Activated naive CD4-positive, alpha-beta T cell treated with anti-CD3 and anti-CD28 coated beads, Interleukin-2, amount 50 U/mL, for 72 hours (primary cell): ENCODE results near the gene GKN1. TPM values are rescaled to one million over a fixed set of nuclear protein-coding genes. Genes with fewer than 3 reads are reported as not detected.
A peak's percentile ranks its signal among the peaks of the same experiment; 100 is the strongest.

Experiments
- ATAC-seq, 2 donors: fragments of 150-1000 bp; cut with Tn5 transposase; 2 replicates each; pipeline ENCODE4 v1.10.0; 2021; ENCODE audit warnings: mild to moderate bottlenecking in 2 of 2, moderate library complexity in 2 of 2
- DNase-seq, 2 donors: peaks; one replicate each; pipeline ENCODE4 v3.0.0; 2021 to 2022; ENCODE audit warnings: low spot score in 2 of 2
- H3K27ac Mint-ChIP-seq, 2 donors: one replicate each; pipeline ENCODE4 v1.8.0; 2022; ENCODE audit warnings: mild to moderate bottlenecking in 2 of 2, mixed read lengths in 2 of 2
- H3K36me3 Mint-ChIP-seq, 2 donors: one replicate each; pipeline ENCODE4 v1.8.0; 2022; ENCODE audit warnings: mixed read lengths in 2 of 2
- H3K9me3 Mint-ChIP-seq, 2 donors: one replicate each; pipeline ENCODE4 v1.8.0; 2022; ENCODE audit warnings: mixed read lengths in 2 of 2
- total RNA-seq, 2 donors: library from RNA; stranded (reverse); gene quantifications; one replicate each; pipeline ENCODE4 v1.2.3, GENCODE V29; 2022

The GKN1 gene
- total RNA-seq, 2 donors from 2014 or later: not detected

- no peak overlapping the region for H3K27ac Mint-ChIP-seq
- H3K36me3 Mint-ChIP-seq: peaks cover 6 to 7% of the 10 kb centered on the region in 2 donors
- ATAC-seq (peak; percentile 26 to 57), DNase-seq (no peak)
- no peaks in the 10 kb centered on the region for H3K9me3 Mint-ChIP-seq
These were observed 39.7 kb downstream of the GKN1 start for GRCh38 chr2:69013840-69014821.

DNA sequence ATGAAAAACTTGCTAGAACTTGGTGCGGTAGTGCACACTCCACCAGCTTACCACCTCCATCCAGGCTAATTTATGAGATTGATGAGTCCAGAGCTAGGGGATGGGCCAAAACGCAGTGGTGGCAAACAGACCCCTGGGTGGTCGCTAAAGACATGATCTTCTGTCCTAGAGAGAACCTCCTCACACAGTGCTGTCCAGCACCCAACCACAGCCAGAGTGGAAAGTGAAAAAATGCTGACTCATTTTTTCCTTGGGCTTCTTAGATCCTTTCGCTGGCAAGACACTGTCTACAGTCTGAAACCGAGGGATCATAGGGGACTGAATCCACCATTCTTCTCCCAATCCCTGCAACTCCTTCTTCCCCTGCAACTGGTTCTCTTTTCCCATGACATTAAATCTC is 42.6 kb downstream of the GKN1 start:
- ATAC-seq (no peak), DNase-seq (no peak)
- Mint-ChIP-seq H3K27ac (no peak overlapping the region), H3K9me3 (no peaks in the 10 kb centered on the region), H3K36me3 (peaks cover 6 to 7% of the 10 kb centered on the region in 2 donors)

- Mint-ChIP-seq H3K27ac (no peak overlapping the region), H3K36me3 (peaks cover 1 to 2% of the 10 kb centered on the region in 2 donors), H3K9me3 (no peaks in the 10 kb centered on the region)
- ATAC-seq (no peak), DNase-seq (no peak)
These were observed 43.4 kb downstream of the GKN1 start for GRCh38 chr2:69017835-69018234.

- Mint-ChIP-seq H3K9me3 (no peaks in the 10 kb centered on the region), H3K36me3 (no peaks in the 10 kb centered on the region), H3K27ac (no peak overlapping the region)
- no peak for DNase-seq
- no peak for ATAC-seq
These were observed 44.3 kb downstream of the GKN1 start for GRCh38 chr2:69018678-69019095.

- ATAC-seq (no peak), DNase-seq (no peak)
- no peaks in the 10 kb centered on the region for H3K9me3 Mint-ChIP-seq
- H3K36me3 Mint-ChIP-seq: no peaks in the 10 kb centered on the region
- H3K27ac Mint-ChIP-seq: no peak overlapping the region
These were observed 46.3 kb downstream of the GKN1 start for GRCh38 chr2:69020496-69021426.

DNA sequence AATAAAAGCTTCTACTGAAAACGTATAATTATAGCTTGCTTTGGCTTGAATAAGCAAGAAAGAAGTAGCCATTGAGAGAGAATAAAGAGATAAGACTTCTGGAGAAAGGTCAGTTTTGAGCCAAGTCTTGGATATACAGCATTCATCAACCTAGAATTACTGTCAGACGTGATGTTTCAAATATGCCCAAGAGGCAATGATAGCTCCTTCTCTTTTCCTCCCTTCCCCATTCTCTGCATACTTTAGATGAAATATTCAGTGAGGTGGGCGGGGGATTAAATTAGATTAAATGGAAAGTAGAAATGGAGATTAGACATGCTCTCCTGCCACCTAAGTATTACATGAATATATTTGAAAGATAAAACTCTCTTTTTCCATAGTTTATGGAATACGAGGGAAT is 47.3 kb downstream of the GKN1 start:
- no peak for ATAC-seq
- Mint-ChIP-seq H3K9me3 (no peaks in the 10 kb centered on the region), H3K36me3 (no peaks in the 10 kb centered on the region)

DNA sequence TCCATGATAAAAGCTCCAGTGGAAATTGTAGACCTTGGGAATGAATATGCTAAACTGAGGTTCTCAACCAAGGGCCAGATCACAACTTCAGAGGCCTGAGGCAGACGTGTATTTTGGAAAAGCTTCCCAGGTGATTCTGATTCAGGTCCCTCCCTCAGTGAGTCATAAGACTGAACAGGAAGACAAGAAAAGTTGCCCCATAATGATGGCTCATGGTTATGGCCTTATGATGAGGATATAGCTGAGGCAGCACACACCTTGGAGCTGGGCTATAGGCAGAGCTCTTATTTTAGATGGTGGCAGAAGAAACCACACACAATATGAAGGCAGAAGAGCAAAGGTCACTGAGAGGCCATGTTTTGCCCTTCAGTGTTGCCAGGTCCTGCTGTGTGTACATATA is 48.1 kb downstream of the GKN1 start:
- Mint-ChIP-seq H3K36me3 (no peaks in the 10 kb centered on the region), H3K9me3 (no peaks in the 10 kb centered on the region), H3K27ac (no peak overlapping the region)
- DNase-seq (no peak), ATAC-seq (no peak)

More for the DNA sequence above, 47.3 kb downstream of the GKN1 start:
- no peak for DNase-seq
- no peak overlapping the region for H3K27ac Mint-ChIP-seq

- DNase-seq (no peak), ATAC-seq (no peak)
- no peaks in the 10 kb centered on the region for H3K36me3 Mint-ChIP-seq
- H3K9me3 Mint-ChIP-seq: no peaks in the 10 kb centered on the region
- H3K27ac Mint-ChIP-seq: no peak overlapping the region
These were observed 48.8 kb downstream of the GKN1 start for GRCh38 chr2:69023236-69023635.

- DNase-seq: peak in 1 of 2 donors; percentile 57
- Mint-ChIP-seq H3K9me3 (no peaks in the 10 kb centered on the region), H3K27ac (no peak overlapping the region), H3K36me3 (no peaks in the 10 kb centered on the region)
- peak; percentile 43 to 63 for ATAC-seq
These were observed 51.6 kb downstream of the GKN1 start for GRCh38 chr2:69026026-69026425.

GRCh38 chr2:69026691-69027459 is 52.4 kb downstream of the GKN1 start:
- Mint-ChIP-seq H3K9me3 (no peaks in the 10 kb centered on the region), H3K27ac (no peak overlapping the region), H3K36me3 (no peaks in the 10 kb centered on the region)
- ATAC-seq (no peak), DNase-seq (no peak)

Other genes with a start within 250 kb of the GKN1 start
- gene ARHGAP25, start 239.8 kb upstream of the GKN1 start, total RNA-seq: 10 to 100 TPM; 37.7 to 43.0 TPM
- gene BMP10, start 103.2 kb upstream of the GKN1 start, total RNA-seq: not detected
- not detected for gene GKN2, start 21.7 kb upstream of the GKN1 start, total RNA-seq
- gene ANTXR1, start 38.5 kb downstream of the GKN1 start, total RNA-seq: not detected